ENCODE results near the gene PREPL. TPM values are rescaled to one million over a fixed set of nuclear protein-coding genes. Genes with fewer than 3 reads are reported as not detected.

Gene PREPL
- total RNA-seq, 1 experiment from 2014 or later = 46.4 TPM

- H3K27me3 ChIP-seq (replicated peaks; ENCODE audit: control insufficient read depth, insufficient read depth, low read length) = no peaks in the 10 kb centered on the region
- no peaks in the 10 kb centered on the region for H3K27me3 Mint-ChIP-seq (ENCODE audit: insufficient read depth, unreplicated experiment)
- no peak overlapping the region for H3K4me3 Mint-ChIP-seq (ENCODE audit: unreplicated experiment)
- ChIA-PET CTCF (no interaction called here), POLR2A (no interaction called here)
- peaks cover under 1% of the 10 kb centered on the region for H3K36me3 Mint-ChIP-seq (ENCODE audit: insufficient read depth, unreplicated experiment)
- H3K36me3 ChIP-seq (ENCODE audit: control insufficient read depth, insufficient read depth, low read length) = no peaks in the 10 kb centered on the region
- TF ChIP-seq CTCF (IDR thresholded peaks at IDR 0.05; ENCODE audit: insufficient read depth in 1 of 2, low read depth in 1 of 2, low read length in 1 of 2, severe bottlenecking in 1 of 2, unreplicated experiment in 1 of 2) = no peak
- H3K9me3 ChIP-seq = no peaks in the 10 kb centered on the region
- no TSS peak for BruUV-seq (replicated peaks)
- DNase-seq = no peak
- intact Hi-C loops (cut with micrococcal nuclease; ENCODE audit: unreplicated experiment) = no loop called here
- no peaks in the 10 kb centered on the region for H3K4me1 ChIP-seq
- H3K4me3 ChIP-seq (ENCODE audit: low read depth, low read length) = no peak overlapping the region
- H3K9me3 Mint-ChIP-seq (ENCODE audit: unreplicated experiment) = no peaks in the 10 kb centered on the region
- H3K4me1 Mint-ChIP-seq (ENCODE audit: low read depth, unreplicated experiment) = no peaks in the 10 kb centered on the region
- H3K27ac Mint-ChIP-seq (ENCODE audit: unreplicated experiment) = no peak overlapping the region
Measured at GRCh38 chr2:44367591-44367990, 6.3 kb upstream of the PREPL start.

- intact Hi-C loops (cut with micrococcal nuclease; ENCODE audit: unreplicated experiment) = no loop called here
- H3K4me3 Mint-ChIP-seq (ENCODE audit: unreplicated experiment) = no peak overlapping the region
- Histone ChIP-seq H3K27me3 (replicated peaks; ENCODE audit: control insufficient read depth, insufficient read depth, low read length) (no peaks in the 10 kb centered on the region), H3K4me1 (0 out of 2 replicates have a peak, but pooled peaks cover 7% of the 10 kb centered on the region), H3K36me3 (ENCODE audit: control insufficient read depth, insufficient read depth, low read length) (no peaks in the 10 kb centered on the region), H3K9me3 (no peaks in the 10 kb centered on the region), H3K4me3 (ENCODE audit: low read depth, low read length) (no peak overlapping the region)
- POLR2A ChIA-PET = no interaction called here
- DNase-seq = no peak
- TF ChIP-seq CTCF (IDR thresholded peaks at IDR 0.05; ENCODE audit: insufficient read depth in 1 of 2, low read depth in 1 of 2, low read length in 1 of 2, severe bottlenecking in 1 of 2, unreplicated experiment in 1 of 2) = no peak
- no peak overlapping the region for H3K27ac Mint-ChIP-seq (ENCODE audit: unreplicated experiment)
- H3K27me3 Mint-ChIP-seq (ENCODE audit: insufficient read depth, unreplicated experiment) = no peaks in the 10 kb centered on the region
- peaks cover 16% of the 10 kb centered on the region for H3K36me3 Mint-ChIP-seq (ENCODE audit: insufficient read depth, unreplicated experiment)
- H3K9me3 Mint-ChIP-seq (ENCODE audit: unreplicated experiment) = no peaks in the 10 kb centered on the region
- no TSS peak for BruUV-seq (replicated peaks)
- peaks cover 7% of the 10 kb centered on the region for H3K4me1 Mint-ChIP-seq (ENCODE audit: low read depth, unreplicated experiment)
- CTCF ChIA-PET = no interaction called here
Measured at GRCh38 chr2:44364604-44365003, 3.3 kb upstream of the PREPL start.

- peak; percentile 40 to 57 for DNase-seq
- no peaks in the 10 kb centered on the region for H3K9me3 ChIP-seq
- 0 out of 2 replicates have a peak, but pooled peaks cover 7% of the 10 kb centered on the region for H3K4me1 ChIP-seq
- Mint-ChIP-seq H3K4me1 (ENCODE audit: low read depth, unreplicated experiment) (peaks cover 8% of the 10 kb centered on the region), H3K27ac (ENCODE audit: unreplicated experiment) (peak overlapping the region; percentile 87), H3K36me3 (ENCODE audit: insufficient read depth, unreplicated experiment) (peaks cover 16% of the 10 kb centered on the region), H3K4me3 (ENCODE audit: unreplicated experiment) (peak overlapping the region; percentile 86), H3K9me3 (ENCODE audit: unreplicated experiment) (no peaks in the 10 kb centered on the region), H3K27me3 (ENCODE audit: insufficient read depth, unreplicated experiment) (no peaks in the 10 kb centered on the region)
- ChIA-PET POLR2A (interaction anchor here (0.7 to 1.7 kb wide), 7 partner anchors 9 to 194 kb away, joined by 3 to 9 read pairs (median 6); partner anchors contain the start of gene PPM1B), CTCF (interaction anchor here (0.5 to 1.9 kb wide), 9 partner anchors 14 to 593 kb away, joined by 3 to 9 read pairs (median 6); no protein-coding TSS in a partner anchor)
- intact Hi-C loops (cut with micrococcal nuclease; ENCODE audit: unreplicated experiment) = no loop called here
- no peak for TF ChIP-seq CTCF (IDR thresholded peaks at IDR 0.05; ENCODE audit: insufficient read depth in 1 of 2, low read depth in 1 of 2, low read length in 1 of 2, severe bottlenecking in 1 of 2, unreplicated experiment in 1 of 2)
- H3K27me3 ChIP-seq (replicated peaks; ENCODE audit: control insufficient read depth, insufficient read depth, low read length) = no peaks in the 10 kb centered on the region
- no peaks in the 10 kb centered on the region for H3K36me3 ChIP-seq (ENCODE audit: control insufficient read depth, insufficient read depth, low read length)
- BruUV-seq (replicated peaks) = TSS peak; percentile 25
- peak overlapping the region; percentile 93 for H3K4me3 ChIP-seq (ENCODE audit: low read depth, low read length)
Measured at GRCh38 chr2:44362207-44363015, 1.1 kb upstream of the PREPL start.
